ENCODE results near the gene EGFLAM.

DNA sequence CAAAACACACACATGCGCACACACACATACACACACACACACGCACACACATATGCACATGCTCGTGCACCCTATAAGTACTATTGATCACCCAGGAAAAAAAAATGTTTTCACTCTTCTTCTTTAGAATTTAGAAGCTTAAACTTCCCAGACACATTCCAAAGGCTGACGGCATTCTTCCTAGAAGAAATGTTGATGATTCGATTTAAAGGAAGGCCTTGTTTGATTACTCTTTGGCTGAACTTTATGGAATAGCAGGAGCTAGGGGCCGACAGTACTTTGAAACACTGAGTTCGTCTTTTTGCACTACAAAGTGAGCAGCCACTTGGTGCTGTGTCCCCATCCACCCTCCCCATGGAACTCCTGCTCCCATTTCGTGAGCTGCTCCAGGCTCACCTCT is 113.2 kb downstream of the EGFLAM start:
- TF ChIP-seq CTCF (IDR thresholded peaks at IDR 0.05 in 2 of 3, conservative IDR thresholded peaks at IDR 0.05 in 1 of 3; ENCODE audit: insufficient read depth in 2 of 3, low read depth in 1 of 3, low read length in 3 of 3) (no peak), GABPB2 (CRISPR knock-in tag; conservative IDR thresholded peaks at IDR 0.05) (no peak), ZNF263 (CRISPR knock-in tag; IDR thresholded peaks at IDR 0.05; ENCODE audit: borderline replicate concordance) (no peak), CREB1 (IDR thresholded peaks at IDR 0.05) (no peak), CREB1 (CRISPR knock-in tag; IDR thresholded peaks at IDR 0.05) (no peak), PRMT5 (CRISPR knock-in tag; IDR thresholded peaks at IDR 0.05) (no peak), ZSCAN29 (IDR thresholded peaks at IDR 0.05) (no peak), POLR2AphosphoS5 (IDR thresholded peaks at IDR 0.05; ENCODE audit: control insufficient read depth, insufficient read depth, low read depth, low read length) (no peak), SP1 (CRISPR knock-in tag; IDR thresholded peaks at IDR 0.05) (no peak), TGIF2 (CRISPR knock-in tag; IDR thresholded peaks at IDR 0.05) (no peak)

Measured in K562 (cell line).